HEK293 (cell line): ENCODE measurements around the gene GSK3B.

Source experiments
- CTCF ChIP-seq: fragments of 450-650 bp; formaldehyde crosslinking; IDR thresholded peaks from 2 replicates; pipeline ENCODE4 v1.5.1; 2016; ENCODE audit warnings: missing biosample characterization, missing genetic modification characterization
- ZNF639 ChIP-seq: fragments of 450-650 bp; formaldehyde crosslinking; IDR thresholded peaks from 2 replicates; pipeline ENCODE4 v1.5.1; 2016; ENCODE audit warnings: missing biosample characterization, missing genetic modification characterization

GRCh38 chr3:119933207-119933606, 161.0 kb downstream of the GSK3B start:
- TF ChIP-seq CTCF: no peak
- no peak for TF ChIP-seq ZNF639
